Pancreas (tissue), 10 donors: ENCODE results near the gene SUGT1. TPM values are rescaled to one million over a fixed set of nuclear protein-coding genes. Genes with fewer than 3 reads are reported as not detected.
A peak's percentile ranks its signal among the peaks of the same experiment; 100 is the strongest.
"Not testable (repeated sequence)": the region's sequence is repeated elsewhere in the genome, so short reads cannot be mapped to it uniquely, and the experiment has no call there.

ENCODE experiments used
- ATAC-seq, 4 donors: fragments of 200-7000 bp; cut with Tn5 transposase; one replicate each; pipeline versions ENCODE4 v1.8.0 to v1.9.1; 2020; ENCODE audit warnings: mild to moderate bottlenecking in 4 of 4, moderate library complexity in 4 of 4
- DNase-seq, 6 donors: peaks; one replicate each; pipeline ENCODE4 v3.0.0-alpha.2; 2020
- FAIRE-seq: peaks from 2 replicates; lab custom pipeline; 2012; peaks lifted over from hg19 to GRCh38; lab: Jason Lieb, UNC
- H3K27ac ChIP-seq, 4 donors: fragments of 200-600 bp; sonication (generic); 1 replicate in 3 of 4; 2 replicates in 1 of 4; pipeline versions ENCODE4 v1.5.0 to v1.8.0; 2020
- H3K27me3 ChIP-seq, 4 donors: fragments of 200-600 bp; one replicate each; pipeline ENCODE4 v1.8.0; 2021
- H3K36me3 ChIP-seq, 3 donors: fragments of 200-600 bp; sonication (generic) in 1 of 3; one replicate each; pipeline versions ENCODE4 v1.5.0 to v1.8.0; 2020 to 2021
- H3K4me1 ChIP-seq, 3 donors: fragments of 200-600 bp; one replicate each; pipeline ENCODE4 v1.8.0; 2021
- H3K4me3 ChIP-seq, 4 donors: fragments of 200-600 bp; sonication (generic) in 2 of 4; one replicate each; pipeline versions ENCODE4 v1.5.0 to v1.8.0; 2020 to 2021
- H3K9me3 ChIP-seq, 4 donors: fragments of 200-600 bp; one replicate each; pipeline ENCODE4 v1.8.0; 2021
- WGBS, 2 donors: extraction: QIAGEN DNeasy Blood & Tissue Kit; methylation state at CpG; one replicate each; pipeline ENCODE4 v1.1.7; 2013; 5-methylcytosine and 5-hydroxymethylcytosine counted together
- intact Hi-C, 3 donors: fragments of 100-400 bp; cut with DNase I; formaldehyde crosslinking; loops; one replicate each; pipeline versions ENCODE4 v1.11.1 to v1.14.2; 2022
- polyA plus RNA-seq, 2 donors: library from polyadenylated mRNA; stranded (reverse); fragments of 200-250 nt; gene quantifications; one replicate each; pipeline ENCODE4 v1.2.3, GENCODE V29; 2013
- total RNA-seq, 6 donors: library from RNA; stranded (reverse); fragmentation: NEBNext Ultra II Directional in 4 of 6; extraction: Animal tissue kit (Norgen Biotek cat#: 25700) in 4 of 6; gene quantifications; one replicate each; pipeline versions ENCODE4 v1.2.1 to v1.2.4, GENCODE V29; 2021 to 2023
- TF ChIP-seq, protein P1 (sequence below), 4 donors: fragments of 200-600 bp; sonication (generic) in 3 of 4; IDR thresholded peaks; one replicate each; pipeline versions ENCODE4 v1.5.0 to v1.8.0; 2021; ENCODE audit warnings: antibody characterized with exemption in 4 of 4
- donor health status: healthy with polysubstance abuse.
- donor health status: DM: no; HTN: no; CAD: no; lungs with moderate emphysema.
- donor health status: DM: no; HTN: no; CAD: no.
- donor health status: control.
- donor health status: control.
- donor health status: Bipolar disorder and iron deficiency.
- donor health status: DM: yes; HTN: yes; CAD: no.
- donor health status: DM: no; HTN: no; CAD: no.
- donor health status: DM: no; HTN: no; CAD: no.
- donor health status: DM: yes; HTN: yes; CAD: no.

The SUGT1 gene
- total RNA-seq (10 to 100 TPM; 16.9 to 28.7 (median 21.8) TPM), polyA plus RNA-seq (10 to 100 TPM; 16.6 to 24.3 TPM)

- peak within 1 kb of the TSS; percentile 59 to 85 (median 67) for H3K4me3 ChIP-seq
- TF ChIP-seq, protein P1, sequence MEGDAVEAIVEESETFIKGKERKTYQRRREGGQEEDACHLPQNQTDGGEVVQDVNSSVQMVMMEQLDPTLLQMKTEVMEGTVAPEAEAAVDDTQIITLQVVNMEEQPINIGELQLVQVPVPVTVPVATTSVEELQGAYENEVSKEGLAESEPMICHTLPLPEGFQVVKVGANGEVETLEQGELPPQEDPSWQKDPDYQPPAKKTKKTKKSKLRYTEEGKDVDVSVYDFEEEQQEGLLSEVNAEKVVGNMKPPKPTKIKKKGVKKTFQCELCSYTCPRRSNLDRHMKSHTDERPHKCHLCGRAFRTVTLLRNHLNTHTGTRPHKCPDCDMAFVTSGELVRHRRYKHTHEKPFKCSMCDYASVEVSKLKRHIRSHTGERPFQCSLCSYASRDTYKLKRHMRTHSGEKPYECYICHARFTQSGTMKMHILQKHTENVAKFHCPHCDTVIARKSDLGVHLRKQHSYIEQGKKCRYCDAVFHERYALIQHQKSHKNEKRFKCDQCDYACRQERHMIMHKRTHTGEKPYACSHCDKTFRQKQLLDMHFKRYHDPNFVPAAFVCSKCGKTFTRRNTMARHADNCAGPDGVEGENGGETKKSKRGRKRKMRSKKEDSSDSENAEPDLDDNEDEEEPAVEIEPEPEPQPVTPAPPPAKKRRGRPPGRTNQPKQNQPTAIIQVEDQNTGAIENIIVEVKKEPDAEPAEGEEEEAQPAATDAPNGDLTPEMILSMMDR (IDR thresholded peaks at IDR 0.05): peak; percentile 38 to 59 (median 42)
- H3K27me3 ChIP-seq: no peaks in the 10 kb centered on the region
- FAIRE-seq (peak; percentile 90), ATAC-seq (peak; percentile 96 to 99 (median 98)), DNase-seq (peak; percentile 97 to 98 (median 97))
- H3K9me3 ChIP-seq: no peaks in the 10 kb centered on the region
- H3K36me3 ChIP-seq: no peaks in the 10 kb centered on the region
- peaks cover 19 to 25% (median 20%) of the 10 kb centered on the region in 3 donors for H3K4me1 ChIP-seq
- H3K27ac ChIP-seq: peak within 1 kb of the TSS; percentile 96 to 99 (median 98)
- intact Hi-C loops: no loop called here
- WGBS, 2 donors: 0% methylated on average over 60 to 61 of the region's 61 CpGs
Measured at GRCh38 chr13:52652196-52652979, at the start of gene SUGT1. Gene SUGT1, plus strand, starts transcription at chr13:52652836. Its CDS starts 85 bp downstream, at chr13:52652921.

- H3K27ac ChIP-seq, FAIRE-seq, H3K9me3 ChIP-seq, DNase-seq, H3K4me1 ChIP-seq, intact Hi-C loops, ATAC-seq, H3K4me3 ChIP-seq, H3K36me3 ChIP-seq, H3K27me3 ChIP-seq: not testable (repeated sequence)
- 43 to 52% methylated on average over 2 of the region's 4 CpGs for whole genome bisulfite sequencing, 2 donors
Measured at GRCh38 chr13:52603316-52603715, 49.3 kb upstream of the SUGT1 start.

- intact Hi-C loops, H3K36me3 ChIP-seq, H3K9me3 ChIP-seq, H3K27ac ChIP-seq, FAIRE-seq, H3K4me1 ChIP-seq, DNase-seq, H3K27me3 ChIP-seq, ATAC-seq, H3K4me3 ChIP-seq: not testable (repeated sequence)
- 66 to 72% methylated on average over 6 of the region's 6 CpGs for WGBS, 2 donors
Measured at GRCh38 chr13:52606126-52606525, 46.5 kb upstream of the SUGT1 start.

GRCh38 chr13:52606795-52607194 is 45.8 kb upstream of the SUGT1 start:
- H3K9me3 ChIP-seq, H3K27ac ChIP-seq, ATAC-seq, H3K4me1 ChIP-seq, H3K4me3 ChIP-seq, DNase-seq, H3K36me3 ChIP-seq, H3K27me3 ChIP-seq, intact Hi-C loops, FAIRE-seq: not testable (repeated sequence)
- 19 to 32% methylated on average over 1 of the region's 1 CpG for WGBS, 2 donors

- DNase-seq, H3K27ac ChIP-seq, H3K27me3 ChIP-seq, ATAC-seq, H3K36me3 ChIP-seq, H3K4me3 ChIP-seq, intact Hi-C loops, H3K9me3 ChIP-seq, FAIRE-seq, H3K4me1 ChIP-seq: not testable (repeated sequence)
- 33 to 45% methylated on average over 8 of the region's 8 CpGs for whole genome bisulfite sequencing, 2 donors
Measured at GRCh38 chr13:52608184-52608583, 44.5 kb upstream of the SUGT1 start.

GRCh38 chr13:52609013-52609606 is 43.5 kb upstream of the SUGT1 start:
- WGBS, 2 donors: 37 to 47% methylated on average over 10 of the region's 10 CpGs
- peak; percentile 43 to 90 (median 86) for ATAC-seq
- H3K9me3 ChIP-seq, DNase-seq, intact Hi-C loops, H3K27ac ChIP-seq, H3K36me3 ChIP-seq, H3K4me1 ChIP-seq, FAIRE-seq, H3K4me3 ChIP-seq, H3K27me3 ChIP-seq: not testable (repeated sequence)

DNA sequence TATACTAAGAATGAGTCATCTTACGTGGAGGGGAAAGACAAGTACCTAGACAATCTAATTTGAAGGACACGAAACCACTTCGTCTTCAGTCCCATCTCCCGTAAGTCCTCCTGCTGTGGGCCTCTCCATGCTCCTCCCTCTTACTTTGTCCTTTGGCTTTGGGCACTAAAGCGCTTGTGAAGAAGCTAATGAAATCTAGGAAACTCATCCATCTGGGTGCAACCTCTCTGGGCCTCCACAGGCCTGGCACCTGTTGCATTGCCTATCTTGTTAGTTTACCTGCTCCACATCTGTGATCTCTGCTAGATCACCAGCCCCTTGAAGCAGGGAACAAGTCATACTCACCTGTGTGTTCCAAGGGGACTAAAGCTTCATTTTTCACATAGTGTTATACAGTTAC is 42.5 kb upstream of the SUGT1 start:
- ATAC-seq, H3K4me3 ChIP-seq, FAIRE-seq, DNase-seq, H3K27me3 ChIP-seq, H3K36me3 ChIP-seq, H3K27ac ChIP-seq, intact Hi-C loops, H3K9me3 ChIP-seq, H3K4me1 ChIP-seq: not testable (repeated sequence)
- 81 to 83% methylated on average over 5 of the region's 5 CpGs for WGBS, 2 donors
